HEK293T (cell line): Measurements from ENCODE around the gene SH2B2.
"Not testable (repeated sequence)": the region's sequence is repeated elsewhere in the genome, so short reads cannot be mapped to it uniquely, and the experiment has no call there.

Experiments
- FOXA1 ChIP-seq: fragments of 450-650 bp; IDR thresholded peaks from 2 replicates; pipeline ENCODE4 v1.6.1; 2016; ENCODE audit warnings: mild to moderate bottlenecking
- FOXM1 ChIP-seq: fragments of 450-650 bp; IDR thresholded peaks from 2 replicates; pipeline ENCODE4 v1.6.1; 2017; ENCODE audit warnings: mild to moderate bottlenecking, borderline replicate concordance
- L3MBTL2 ChIP-seq: fragments of 450-650 bp; conservative IDR thresholded peaks from 2 replicates; pipeline ENCODE4 v1.6.1; 2016; ENCODE audit warnings: mild to moderate bottlenecking
- PKNOX1 ChIP-seq: fragments of 450-650 bp; IDR thresholded peaks from 2 replicates; pipeline ENCODE4 v1.6.1; 2016
- SP1 ChIP-seq: fragments of 450-650 bp; IDR thresholded peaks from 2 replicates; pipeline ENCODE4 v1.6.1; 2017
- SUZ12 ChIP-seq: fragments of 450-650 bp; IDR thresholded peaks from 2 replicates; pipeline ENCODE4 v1.6.1; 2016; ENCODE audit warnings: mild to moderate bottlenecking
- TARDBP ChIP-seq: fragments of 450-650 bp; IDR thresholded peaks from 2 replicates; pipeline ENCODE4 v1.6.1; 2016
- ZNF384 ChIP-seq: fragments of 450-650 bp; IDR thresholded peaks from 2 replicates; pipeline ENCODE4 v1.6.1; 2016

- TF ChIP-seq FOXM1, ZNF384, PKNOX1, SUZ12, L3MBTL2, TARDBP, FOXA1, SP1: not testable (repeated sequence)
Observed at GRCh38 chr7:102370038-102370437, 83.4 kb downstream of the SH2B2 start.
